Motor neuron (in vitro differentiated cells): ENCODE results near the gene CCHCR1. TPM values are rescaled to one million over a fixed set of nuclear protein-coding genes. Genes with fewer than 3 reads are reported as not detected.

Experiments used
- ATAC-seq, 8 experiments: fragments of 200-7000 bp; cut with Tn5 transposase; replicated peaks in 6 of 8; 2 replicates each; pipeline ENCODE4 v1.8.0; 2021; ENCODE audit warnings: mild to moderate bottlenecking in 8 of 8, moderate library complexity in 8 of 8
- H3K27ac ChIP-seq, 2 donors: fragments of 250-450 bp; sonication (Bioruptor Pico); 2 replicates each; pipeline ENCODE4 v1.9.0; 2021; ENCODE audit warnings: antibody characterized with exemption in 2 of 2, mild to moderate bottlenecking in 2 of 2, moderate library complexity in 1 of 2
- H3K4me1 ChIP-seq, 2 donors: fragments of 250-450 bp; sonication (Bioruptor Pico); replicated peaks in 1 of 2; 2 replicates each; pipeline ENCODE4 v1.6.1; 2021; ENCODE audit warnings: antibody characterized with exemption in 2 of 2, mild to moderate bottlenecking in 2 of 2, moderate library complexity in 1 of 2
- H3K4me3 ChIP-seq, 5 donors: fragments of 250-450 bp; sonication (Bioruptor Pico); 2 replicates each; pipeline ENCODE4 v1.9.0; 2021; ENCODE audit warnings: antibody characterized with exemption in 5 of 5, mild to moderate bottlenecking in 5 of 5, moderate library complexity in 4 of 5
- WGBS, 10 experiments: fragments of 450-650 bp; shearing (Covaris generic); methylation state at CpG; one replicate each; pipeline ENCODE4 v1.0.0; 2022; 5-methylcytosine and 5-hydroxymethylcytosine counted together
- in situ Hi-C, 9 experiments: fragments of 400-800 bp; cut with MboI; loops; one replicate each; pipeline ENCODE4 v1.15.0; 2021; ENCODE audit warnings: low sequenced_read_pairs in 9 of 9, low pct_unique_long_range_greater_than_20kb in 2 of 9; ENCODE audit not compliant: unreplicated experiment in 9 of 9
- total RNA-seq, 8 experiments: library from RNA; unstranded; fragments of 300-600 nt; gene quantifications; 2 replicates each; pipeline versions ENCODE4 v1.2.3 to v1.2.4, GENCODE V29; 2022

Gene CCHCR1
- total RNA-seq, 8 experiments from 2014 or later = 12.1 to 33.8 (median 15.6) TPM

- in situ Hi-C loops = loop anchor here in 3 of 9 experiments (10.0 to 25.0 kb wide), 2 partner anchors 212 to 215 kb away; partner anchors contain the start of gene HLA-B (in 1 of the 3)
- no peak overlapping the region for H3K27ac ChIP-seq
- WGBS, 10 experiments = 67 to 94% (median 90%) methylated on average over 1 to 5 of the region's 6 CpGs; no CpG with 5 or more reads in 5 of the 10 experiments
- H3K4me1 ChIP-seq = no peaks in the 10 kb centered on the region
- H3K4me3 ChIP-seq = no peak overlapping the region
- no peak for ATAC-seq
Measured at GRCh38 chr6:31149827-31150447, 7.7 kb downstream of the CCHCR1 start.

- Histone ChIP-seq H3K4me3 (no peak overlapping the region), H3K4me1 (peaks cover 8 to 11% of the 10 kb centered on the region in 2 donors), H3K27ac (no peak overlapping the region)
- ATAC-seq = no peak
- WGBS, 10 experiments = 86 to 95% (median 93%) methylated on average over 4 to 10 of the region's 10 CpGs; no CpG with 5 or more reads in 3 of the 10 experiments
- in situ Hi-C loops = loop anchor here in 3 of 9 experiments (10.0 to 25.0 kb wide), 2 partner anchors 217 to 219 kb away; partner anchors contain the start of gene HLA-B (in 1 of the 3)
Measured at GRCh38 chr6:31145386-31145785, 12.2 kb downstream of the CCHCR1 start.

- WGBS, 10 experiments = 70 to 100% (median 83%) methylated on average over 2 to 6 of the region's 11 CpGs; no CpG with 5 or more reads in 6 of the 10 experiments
- in situ Hi-C loops = loop anchor here in 3 of 9 experiments (10.0 to 25.0 kb wide), 2 partner anchors 217 to 220 kb away; partner anchors contain the start of gene HLA-B (in 1 of the 3)
- ATAC-seq = no peak
- Histone ChIP-seq H3K27ac (no peak overlapping the region), H3K4me1 (peaks cover 8 to 11% of the 10 kb centered on the region in 2 donors), H3K4me3 (no peak overlapping the region)
Measured at GRCh38 chr6:31144970-31145340, 12.6 kb downstream of the CCHCR1 start.

- Histone ChIP-seq H3K4me1 (peaks cover 8 to 11% of the 10 kb centered on the region in 2 donors), H3K27ac (no peak overlapping the region), H3K4me3 (no peak overlapping the region)
- 78 to 100% (median 96%) methylated on average over 1 to 14 of the region's 18 CpGs; no CpG with 5 or more reads in 3 of the 10 experiments for WGBS, 10 experiments
- ATAC-seq = no peak
- in situ Hi-C loops = loop anchor here in 3 of 9 experiments (10.0 to 25.0 kb wide), 2 partner anchors 218 to 220 kb away; partner anchors contain the start of gene HLA-B (in 1 of the 3)
Measured at GRCh38 chr6:31144296-31144969, 13.2 kb downstream of the CCHCR1 start.

- Histone ChIP-seq H3K4me1 (peaks cover 8 to 11% of the 10 kb centered on the region in 2 donors), H3K27ac (no peak overlapping the region), H3K4me3 (no peak overlapping the region)
- WGBS, 10 experiments = 53 to 55% methylated on average over 2 to 9 of the region's 11 CpGs; no CpG with 5 or more reads in 8 of the 10 experiments
- in situ Hi-C loops = loop anchor here in 3 of 9 experiments (10.0 to 25.0 kb wide), 2 partner anchors 219 to 222 kb away; partner anchors contain the start of gene HLA-B (in 1 of the 3)
- ATAC-seq = peak in 5 of 8 experiments; percentile 3 to 52 (median 28)
Measured at GRCh38 chr6:31143148-31143547, 14.5 kb downstream of the CCHCR1 start.

- Histone ChIP-seq H3K4me1 (peaks cover 11 to 12% of the 10 kb centered on the region in 2 donors), H3K4me3 (no peak overlapping the region), H3K27ac (peak overlapping the region; percentile 1 to 49)
- in situ Hi-C loops = loop anchor here in 3 of 9 experiments (10.0 to 25.0 kb wide), 2 partner anchors 220 to 222 kb away; partner anchors contain the start of gene HLA-B (in 1 of the 3)
- WGBS, 10 experiments = 20% methylated on average over 1 of the region's 2 CpGs; no CpG with 5 or more reads in 9 of the 10 experiments
- peak in 7 of 8 experiments; percentile 48 to 92 (median 81) for ATAC-seq
Measured at GRCh38 chr6:31142361-31142761, 15.2 kb downstream of the CCHCR1 start.

GRCh38 chr6:31140643-31141042 is 17.0 kb downstream of the CCHCR1 start:
- Histone ChIP-seq H3K27ac (no peak overlapping the region), H3K4me1 (peaks cover 11 to 14% of the 10 kb centered on the region in 2 donors), H3K4me3 (no peak overlapping the region)
- in situ Hi-C loops = loop anchor here in 3 of 9 experiments (10.0 to 25.0 kb wide), 2 partner anchors 222 to 224 kb away; partner anchors contain the start of gene HLA-B (in 1 of the 3)
- WGBS, 10 experiments = 0 to 92% (median 76%) methylated on average over 1 to 4 of the region's 15 CpGs; no CpG with 5 or more reads in 6 of the 10 experiments
- no peak for ATAC-seq

- H3K4me3 ChIP-seq = no peak overlapping the region
- 0 to 34% (median 14%) methylated on average over 1 to 3 of the region's 4 CpGs; no CpG with 5 or more reads in 5 of the 10 experiments for WGBS, 10 experiments
- H3K4me1 ChIP-seq = peaks cover 11 to 14% of the 10 kb centered on the region in 2 donors
- no peak for ATAC-seq
- H3K27ac ChIP-seq = no peak overlapping the region
- in situ Hi-C loops = loop anchor here in 6 of 9 experiments (5.0 to 25.0 kb wide), 4 partner anchors 53 to 225 kb away; partner anchors contain the start of gene HLA-B (in 1 of the 6)
Measured at GRCh38 chr6:31139599-31139998, 18.0 kb downstream of the CCHCR1 start.

GRCh38 chr6:31138982-31139381 is 18.6 kb downstream of the CCHCR1 start, which contains the start of gene PSORS1C2:
Gene PSORS1C2 (minus strand): TSS chr6:31139066. CDS start chr6:31139026, 40 bp downstream.
- ATAC-seq = no peak
- no peak within 1 kb of the TSS for H3K27ac ChIP-seq
- WGBS, 10 experiments = 40 to 100% (median 100%) methylated on average over 1 to 3 of the region's 4 CpGs; no CpG with 5 or more reads in 7 of the 10 experiments
- in situ Hi-C loops = loop anchor here in 6 of 9 experiments (5.0 to 25.0 kb wide), 4 partner anchors 53 to 226 kb away; partner anchors contain the start of gene HLA-B (in 1 of the 6)
- peaks cover 11 to 14% of the 10 kb centered on the region in 2 donors for H3K4me1 ChIP-seq
- H3K4me3 ChIP-seq = no peak within 1 kb of the TSS

GRCh38 chr6:31135710-31136109 is 21.9 kb downstream of the CCHCR1 start:
- in situ Hi-C loops = loop anchor here in 6 of 9 experiments (5.0 to 25.0 kb wide), 4 partner anchors 57 to 229 kb away; partner anchors contain the start of gene HLA-B (in 1 of the 6)
- WGBS, 10 experiments = 60 to 97% (median 81%) methylated on average over 1 to 10 of the region's 10 CpGs; no CpG with 5 or more reads in 3 of the 10 experiments
- H3K27ac ChIP-seq = no peak overlapping the region
- peaks cover 0 to 9% of the 10 kb centered on the region in 2 donors for H3K4me1 ChIP-seq
- no peak for ATAC-seq
- no peak overlapping the region for H3K4me3 ChIP-seq

GRCh38 chr6:31132806-31133205 is 24.8 kb downstream of the CCHCR1 start:
- H3K4me3 ChIP-seq = no peak overlapping the region
- peak in 1 of 8 experiments; percentile 38 for ATAC-seq
- H3K4me1 ChIP-seq = peaks cover 0 to 9% of the 10 kb centered on the region in 2 donors
- WGBS, 10 experiments = 33 to 90% (median 78%) methylated on average over 1 to 3 of the region's 6 CpGs; no CpG with 5 or more reads in 7 of the 10 experiments
- no peak overlapping the region for H3K27ac ChIP-seq
- in situ Hi-C loops = loop anchor here in 4 of 9 experiments (10.0 to 25.0 kb wide), 2 partner anchors 229 to 232 kb away; partner anchors contain the start of gene HLA-B (in 1 of the 4)

- 43 to 100% (median 63%) methylated on average over 1 to 3 of the region's 3 CpGs for WGBS, 10 experiments
- in situ Hi-C loops = loop anchor here in 4 of 9 experiments (10.0 to 25.0 kb wide), 2 partner anchors 231 to 233 kb away; partner anchors contain the start of gene HLA-B (in 1 of the 4)
Measured at GRCh38 chr6:31131595-31131994, 26.0 kb downstream of the CCHCR1 start.

More at GRCh38 chr6:31131595-31131994, 26.0 kb downstream of the CCHCR1 start:
- Histone ChIP-seq H3K4me1 (peaks cover 0 to 3% of the 10 kb centered on the region in 2 donors), H3K4me3 (no peak overlapping the region), H3K27ac (no peak overlapping the region)
- peak in 2 of 8 experiments; percentile 35 to 42 for ATAC-seq
